Nephron progenitor cell (in vitro differentiated cells): ENCODE results near the gene KIF26B.

Source experiments
- DNase-seq: peaks from one replicate; pipeline ENCODE4 v3.0.0; 2021
- H3K27ac Mint-ChIP-seq: 2 replicates; pipeline ENCODE4 v1.8.0; 2021; ENCODE audit warnings: mild to moderate bottlenecking, moderate library complexity, mixed read lengths
- H3K27me3 Mint-ChIP-seq: 2 replicates; pipeline ENCODE4 v1.8.0; 2021; ENCODE audit warnings: mild to moderate bottlenecking, low read depth, mixed read lengths; ENCODE audit not compliant: poor library complexity
- H3K36me3 Mint-ChIP-seq: 2 replicates; pipeline ENCODE4 v1.8.0; 2021; ENCODE audit warnings: low read depth, mixed read lengths
- H3K4me1 Mint-ChIP-seq: 2 replicates; pipeline ENCODE4 v1.8.0; 2021; ENCODE audit warnings: mixed read lengths
- H3K4me3 Mint-ChIP-seq: 2 replicates; pipeline ENCODE4 v1.8.0; 2021; ENCODE audit warnings: mild to moderate bottlenecking, moderate library complexity, mixed read lengths
- H3K9me3 Mint-ChIP-seq: 2 replicates; pipeline ENCODE4 v1.8.0; 2021; ENCODE audit warnings: mild to moderate bottlenecking, moderate library complexity, mixed read lengths
- TF ChIP-seq, protein P1 (sequence below): fragments of 200-600 bp; sonication (generic); IDR thresholded peaks from 2 replicates; pipeline ENCODE4 v1.5.0; 2021; ENCODE audit warnings: antibody characterized with exemption

Gene KIF26B

DNA sequence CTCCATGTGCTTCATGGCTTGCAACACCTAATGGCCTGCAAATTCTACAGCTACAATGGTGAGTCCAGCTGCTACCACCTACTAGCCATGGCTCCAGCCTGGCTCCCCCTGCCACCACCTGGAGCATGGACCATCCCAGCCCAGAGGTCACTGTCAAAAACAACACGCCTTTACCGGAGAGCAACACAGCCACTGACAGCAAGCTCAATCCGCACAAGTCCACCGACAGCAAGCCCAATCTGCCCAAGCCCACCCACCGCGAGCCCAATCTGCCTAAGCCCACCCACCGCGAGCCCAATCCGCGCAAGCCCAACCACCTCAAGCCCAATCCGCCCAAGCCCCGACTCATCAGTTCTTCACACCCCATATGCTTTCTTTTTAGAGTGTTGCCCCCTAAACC, 128.2 kb downstream of the KIF26B start:
- Mint-ChIP-seq H3K4me3 (no peak overlapping the region), H3K36me3 (peaks cover 51% of the 10 kb centered on the region), H3K9me3 (peaks cover 32% of the 10 kb centered on the region), H3K27ac (no peak overlapping the region), H3K4me1 (peaks cover 20% of the 10 kb centered on the region), H3K27me3 (no peaks in the 10 kb centered on the region)
- DNase-seq, result no peak
- TF ChIP-seq, protein P1, sequence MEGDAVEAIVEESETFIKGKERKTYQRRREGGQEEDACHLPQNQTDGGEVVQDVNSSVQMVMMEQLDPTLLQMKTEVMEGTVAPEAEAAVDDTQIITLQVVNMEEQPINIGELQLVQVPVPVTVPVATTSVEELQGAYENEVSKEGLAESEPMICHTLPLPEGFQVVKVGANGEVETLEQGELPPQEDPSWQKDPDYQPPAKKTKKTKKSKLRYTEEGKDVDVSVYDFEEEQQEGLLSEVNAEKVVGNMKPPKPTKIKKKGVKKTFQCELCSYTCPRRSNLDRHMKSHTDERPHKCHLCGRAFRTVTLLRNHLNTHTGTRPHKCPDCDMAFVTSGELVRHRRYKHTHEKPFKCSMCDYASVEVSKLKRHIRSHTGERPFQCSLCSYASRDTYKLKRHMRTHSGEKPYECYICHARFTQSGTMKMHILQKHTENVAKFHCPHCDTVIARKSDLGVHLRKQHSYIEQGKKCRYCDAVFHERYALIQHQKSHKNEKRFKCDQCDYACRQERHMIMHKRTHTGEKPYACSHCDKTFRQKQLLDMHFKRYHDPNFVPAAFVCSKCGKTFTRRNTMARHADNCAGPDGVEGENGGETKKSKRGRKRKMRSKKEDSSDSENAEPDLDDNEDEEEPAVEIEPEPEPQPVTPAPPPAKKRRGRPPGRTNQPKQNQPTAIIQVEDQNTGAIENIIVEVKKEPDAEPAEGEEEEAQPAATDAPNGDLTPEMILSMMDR, result no peak

DNA sequence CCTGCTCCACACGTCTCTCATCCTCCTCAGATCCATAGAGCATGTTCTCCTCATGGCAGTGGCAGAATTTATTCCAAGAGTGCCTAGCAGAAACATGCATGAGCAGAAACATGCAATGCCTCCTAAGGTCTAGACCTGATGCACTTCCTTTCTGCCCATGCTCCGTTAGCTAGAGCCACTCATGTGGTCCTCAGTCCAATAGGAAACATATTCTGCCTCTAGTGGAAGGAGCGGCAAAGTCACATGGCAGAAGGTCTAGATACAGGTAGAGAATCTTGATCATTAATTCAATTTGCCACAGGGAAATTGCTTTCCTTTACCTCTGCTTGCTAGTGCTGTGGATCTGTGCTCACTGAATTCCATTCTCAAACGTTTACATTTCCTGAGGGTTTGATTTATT, 130.4 kb downstream of the KIF26B start:
- H3K27me3 Mint-ChIP-seq, result no peaks in the 10 kb centered on the region
- DNase-seq, result no peak
- H3K4me1 Mint-ChIP-seq, result peaks cover 5% of the 10 kb centered on the region
- no peak overlapping the region for H3K4me3 Mint-ChIP-seq
- H3K9me3 Mint-ChIP-seq, result peaks cover 27% of the 10 kb centered on the region
- TF ChIP-seq, protein P1, result no peak
- H3K36me3 Mint-ChIP-seq, result peaks cover 45% of the 10 kb centered on the region
- no peak overlapping the region for H3K27ac Mint-ChIP-seq

DNA sequence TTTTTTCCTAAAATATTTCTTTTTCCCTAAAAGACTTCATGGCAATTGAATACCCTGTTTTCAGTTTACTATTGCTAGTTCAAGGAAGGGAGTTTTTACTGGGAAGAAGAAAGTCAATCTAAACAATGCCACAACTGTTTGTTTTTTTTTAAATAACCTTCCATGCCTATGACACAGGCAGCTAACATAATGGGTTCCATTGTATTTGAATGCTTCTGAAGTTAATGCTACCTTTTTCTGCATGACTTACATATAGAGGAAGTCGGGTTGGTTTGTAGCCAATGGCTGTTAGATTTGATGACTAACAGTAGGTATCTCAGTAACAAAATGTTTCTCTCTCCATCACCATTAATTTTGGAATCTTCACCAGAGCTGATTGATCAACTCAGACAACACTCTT, 134.0 kb downstream of the KIF26B start:
- Mint-ChIP-seq H3K4me1 (peaks cover 34% of the 10 kb centered on the region), H3K27ac (no peak overlapping the region), H3K36me3 (peaks cover 23% of the 10 kb centered on the region), H3K27me3 (no peaks in the 10 kb centered on the region), H3K4me3 (no peak overlapping the region), H3K9me3 (peaks cover 5% of the 10 kb centered on the region)
- TF ChIP-seq, protein P1, result no peak
- no peak for DNase-seq

DNA sequence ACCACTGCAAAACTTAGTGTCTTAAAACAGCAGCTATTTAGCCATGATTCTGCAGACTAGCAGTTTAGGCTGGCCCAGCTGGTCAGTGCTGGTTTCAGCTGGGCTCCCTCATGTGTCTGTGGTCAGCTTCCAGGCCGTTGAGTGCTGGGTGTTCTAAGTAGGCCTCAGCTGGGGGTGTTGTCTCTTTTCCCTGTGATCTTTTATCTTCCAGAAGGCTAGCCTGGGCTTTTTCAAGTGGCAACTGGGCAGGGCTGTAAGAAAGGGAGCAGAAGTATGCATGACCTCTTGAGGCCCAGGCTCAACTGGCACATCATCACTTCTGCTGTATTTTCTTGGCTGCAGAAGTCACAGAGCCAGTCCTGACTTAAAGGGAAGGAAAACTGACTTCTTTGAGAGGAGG, 136.1 kb downstream of the KIF26B start:
- Mint-ChIP-seq H3K9me3 (no peaks in the 10 kb centered on the region), H3K36me3 (peaks cover 20% of the 10 kb centered on the region), H3K4me3 (no peak overlapping the region), H3K27me3 (no peaks in the 10 kb centered on the region), H3K4me1 (peaks cover 40% of the 10 kb centered on the region), H3K27ac (peak overlapping the region; percentile 62)
- no peak for DNase-seq
- TF ChIP-seq, protein P1, result no peak

DNA sequence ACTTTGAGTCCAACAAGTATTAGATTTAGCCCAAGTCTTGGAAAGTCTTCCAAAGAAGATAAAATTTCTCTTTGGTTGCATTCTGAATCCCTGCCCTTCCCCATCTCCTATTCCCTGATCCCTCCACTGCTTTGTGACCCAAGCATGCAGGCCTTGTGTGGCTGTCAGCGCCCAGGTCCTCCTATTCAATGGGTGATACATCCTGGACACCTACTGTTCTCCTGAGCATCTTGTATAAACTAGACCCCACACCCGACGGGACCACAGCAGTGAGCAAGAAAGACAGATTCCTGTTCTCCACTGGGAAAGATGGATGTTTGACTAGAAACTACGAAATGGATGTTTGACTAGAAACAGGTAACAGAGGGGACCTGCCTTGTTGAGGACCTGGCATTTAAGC, 136.6 kb downstream of the KIF26B start:
- no peaks in the 10 kb centered on the region for H3K9me3 Mint-ChIP-seq
- peak overlapping the region; percentile 75 for H3K27ac Mint-ChIP-seq
- no peak overlapping the region for H3K4me3 Mint-ChIP-seq
- no peaks in the 10 kb centered on the region for H3K27me3 Mint-ChIP-seq
- no peak for DNase-seq
- TF ChIP-seq, protein P1, result no peak
- peaks cover 26% of the 10 kb centered on the region for H3K36me3 Mint-ChIP-seq
- peaks cover 40% of the 10 kb centered on the region for H3K4me1 Mint-ChIP-seq

DNA sequence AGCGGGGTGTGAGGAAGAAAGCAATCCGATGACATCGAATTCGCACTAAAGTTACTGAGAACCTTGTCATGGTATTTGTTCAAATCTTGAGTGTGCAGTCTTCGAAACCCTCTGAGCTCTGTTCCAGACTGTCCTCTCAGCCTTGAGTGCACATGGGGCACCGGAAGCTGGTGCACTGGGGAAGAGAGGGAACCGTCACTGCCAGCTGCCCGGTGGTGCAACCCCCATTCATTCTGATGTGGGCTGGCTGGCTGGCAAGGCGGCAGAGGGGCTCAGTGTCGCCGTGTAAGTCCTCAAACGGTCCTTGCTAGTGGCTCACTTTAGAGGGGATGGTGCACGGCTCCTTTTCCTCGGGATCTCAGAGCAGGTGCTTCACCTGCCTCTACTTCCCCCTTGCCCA, 137.4 kb downstream of the KIF26B start:
- peaks cover 40% of the 10 kb centered on the region for H3K4me1 Mint-ChIP-seq
- H3K27ac Mint-ChIP-seq, result no peak overlapping the region
- TF ChIP-seq, protein P1, result no peak
- no peak overlapping the region for H3K4me3 Mint-ChIP-seq
- H3K27me3 Mint-ChIP-seq, result peaks cover 2% of the 10 kb centered on the region
- peaks cover 31% of the 10 kb centered on the region for H3K36me3 Mint-ChIP-seq
- no peaks in the 10 kb centered on the region for H3K9me3 Mint-ChIP-seq
- no peak for DNase-seq
